Pulmonary artery endothelial cell (primary cell): ENCODE data around the gene PHF21B. TPM values are rescaled to one million over a fixed set of nuclear protein-coding genes. Genes with fewer than 3 reads are reported as not detected.
"Not testable (repeated sequence)": the region's sequence is repeated elsewhere in the genome, so short reads cannot be mapped to it uniquely, and the experiment has no call there.

Experiments
- DNase-seq: peaks from one replicate; pipeline ENCODE4 v3.0.0-alpha.2; 2011; ENCODE audit warnings: low read depth, low spot score
- total RNA-seq: library from RNA; depleted of rRNA; stranded (reverse); fragments of >200 nt; gene quantifications from 2 replicates; pipeline ENCODE4 v1.2.3, GENCODE V29; 2014

The PHF21B gene
- not detected in 2 replicates for total RNA-seq

- DNase-seq: no peak
These were observed at the start of gene PHF21B for GRCh38 chr22:45009606-45010531. TSS of gene PHF21B (minus strand) at chr22:45010005. CDS start at chr22:45009549, 456 bp downstream.

GRCh38 chr22:45059296-45059695 lies 49.5 kb upstream of the PHF21B start:
- no peak for DNase-seq

- DNase-seq: no peak
These were observed 48.8 kb upstream of the PHF21B start for GRCh38 chr22:45058622-45058912.

- no peak for DNase-seq
These were observed 46.1 kb upstream of the PHF21B start for GRCh38 chr22:45055936-45056335.

- DNase-seq: no peak
These were observed 43.8 kb upstream of the PHF21B start for GRCh38 chr22:45053571-45053970.

GRCh38 chr22:45053094-45053493 lies 43.3 kb upstream of the PHF21B start:
- DNase-seq: no peak

- DNase-seq: not testable (repeated sequence)
These were observed 42.9 kb upstream of the PHF21B start for GRCh38 chr22:45052665-45053064.

GRCh38 chr22:45051946-45052345 lies 42.1 kb upstream of the PHF21B start:
- DNase-seq: no peak

GRCh38 chr22:45051419-45051818 lies 41.6 kb upstream of the PHF21B start:
- DNase-seq: no peak

- DNase-seq: no peak
These were observed 37.5 kb upstream of the PHF21B start for GRCh38 chr22:45047260-45047659.

- DNase-seq: no peak
These were observed 35.4 kb upstream of the PHF21B start for GRCh38 chr22:45045208-45045607.

GRCh38 chr22:45042263-45042662 lies 32.5 kb upstream of the PHF21B start:
- DNase-seq: no peak

GRCh38 chr22:45039133-45039532 lies 29.3 kb upstream of the PHF21B start:
- no peak for DNase-seq

- no peak for DNase-seq
These were observed 26.3 kb upstream of the PHF21B start for GRCh38 chr22:45036154-45036553.

- no peak for DNase-seq
These were observed 25.0 kb upstream of the PHF21B start for GRCh38 chr22:45034821-45035220.

GRCh38 chr22:45034156-45034555 lies 24.4 kb upstream of the PHF21B start:
- DNase-seq: no peak

- no peak for DNase-seq
These were observed 23.3 kb upstream of the PHF21B start for GRCh38 chr22:45033136-45033535.

GRCh38 chr22:45031629-45032403 lies 22.0 kb upstream of the PHF21B start:
- DNase-seq: no peak

- no peak for DNase-seq
These were observed 19.7 kb upstream of the PHF21B start for GRCh38 chr22:45029501-45029900.

- no peak for DNase-seq
These were observed 16.7 kb upstream of the PHF21B start for GRCh38 chr22:45026511-45026910.

GRCh38 chr22:45023431-45023830 lies 13.6 kb upstream of the PHF21B start:
- no peak for DNase-seq

- no peak for DNase-seq
These were observed 10.3 kb upstream of the PHF21B start for GRCh38 chr22:45019861-45020655.
